Liver (tissue), 9 donors: Measurements from ENCODE around the gene DSG3. TPM values are rescaled to one million over a fixed set of nuclear protein-coding genes. Genes with fewer than 3 reads are reported as not detected.

Source experiments
- DNase-seq: peaks from one replicate; pipeline ENCODE4 v3.0.0-alpha.2; 2017; ENCODE audit warnings: low spot score
- H3K27ac ChIP-seq, 2 donors: one replicate each; pipeline ENCODE4 v1.7.0; 2013; ENCODE audit warnings: inconsistent platforms in 2 of 2, low read length in 2 of 2, control low read depth in 1 of 2, low read depth in 1 of 2, mild to moderate bottlenecking in 1 of 2
- H3K27me3 ChIP-seq, 4 donors: one replicate each; pipeline versions ENCODE4 v1.6.1 to v1.7.0; 2013; ENCODE audit warnings: low read length in 3 of 4, inconsistent platforms in 1 of 4, mild to moderate bottlenecking in 1 of 4, moderate library complexity in 1 of 4; ENCODE audit not compliant: control insufficient read depth in 4 of 4, insufficient read depth in 4 of 4
- H3K36me3 ChIP-seq, 4 donors: one replicate each; pipeline versions ENCODE4 v1.6.1 to v1.7.0; 2013; ENCODE audit warnings: low read length in 3 of 4, mild to moderate bottlenecking in 3 of 4, low read depth in 1 of 4, moderate library complexity in 1 of 4; ENCODE audit not compliant: control insufficient read depth in 4 of 4, insufficient read depth in 3 of 4
- H3K4me1 ChIP-seq, 4 donors: one replicate each; pipeline versions ENCODE4 v1.6.1 to v1.7.0; 2013; ENCODE audit warnings: low read length in 3 of 4, mild to moderate bottlenecking in 3 of 4, moderate library complexity in 1 of 4; ENCODE audit not compliant: control insufficient read depth in 4 of 4, insufficient read depth in 4 of 4
- H3K4me3 ChIP-seq, 3 donors: one replicate each; pipeline versions ENCODE4 v1.6.1 to v1.7.0; 2013; ENCODE audit warnings: low read length in 3 of 3, control low read depth in 1 of 3, low read depth in 1 of 3, mild to moderate bottlenecking in 1 of 3
- H3K9ac ChIP-seq, 2 donors: one replicate each; pipeline ENCODE4 v1.7.0; 2013; ENCODE audit warnings: low read length in 2 of 2, mild to moderate bottlenecking in 2 of 2, moderate library complexity in 2 of 2, control low read depth in 1 of 2, low read depth in 1 of 2
- H3K9me3 ChIP-seq, 4 donors: one replicate each; pipeline versions ENCODE4 v1.6.1 to v1.7.0; 2013; ENCODE audit warnings: low read length in 3 of 4; ENCODE audit not compliant: control insufficient read depth in 4 of 4
- EGR1 ChIP-seq, 2 donors: IDR thresholded peaks; 2 replicates each; pipeline ENCODE4 v1.6.1; 2016 to 2018; ENCODE audit warnings: antibody characterized with exemption in 2 of 2, low read depth in 2 of 2
- FOXA1 ChIP-seq: IDR thresholded peaks from 2 replicates; pipeline ENCODE4 v1.6.1; 2016; ENCODE audit warnings: antibody characterized with exemption
- FOXA2 ChIP-seq: IDR thresholded peaks from 2 replicates; pipeline ENCODE4 v1.6.1; 2016; ENCODE audit warnings: antibody characterized with exemption
- GABPA ChIP-seq, 2 donors: IDR thresholded peaks in 1 of 2; conservative IDR thresholded peaks in 1 of 2; 2 replicates each; pipeline ENCODE4 v1.6.1; 2016; ENCODE audit warnings: antibody characterized with exemption in 2 of 2, mild to moderate bottlenecking in 1 of 2, moderate library complexity in 1 of 2
- HNF4A ChIP-seq, 2 donors: conservative IDR thresholded peaks; 2 replicates each; pipeline ENCODE4 v1.6.1; 2016; ENCODE audit warnings: antibody characterized with exemption in 2 of 2, mild to moderate bottlenecking in 2 of 2
- HNF4G ChIP-seq: IDR thresholded peaks from 2 replicates; pipeline ENCODE4 v1.6.1; 2016; ENCODE audit warnings: antibody characterized with exemption
- JUND ChIP-seq, 2 donors: IDR thresholded peaks; 2 replicates each; pipeline ENCODE4 v1.6.1; 2016; ENCODE audit warnings: antibody characterized with exemption in 2 of 2
- NR2F2 ChIP-seq: IDR thresholded peaks from 2 replicates; pipeline ENCODE4 v1.6.1; 2016; ENCODE audit warnings: antibody characterized with exemption
- RAD21 ChIP-seq, 2 donors: IDR thresholded peaks; 2 replicates each; pipeline ENCODE4 v1.6.1; 2016; ENCODE audit warnings: antibody characterized with exemption in 2 of 2, mild to moderate bottlenecking in 2 of 2
- RXRA ChIP-seq, 2 donors: IDR thresholded peaks; 2 replicates each; pipeline ENCODE4 v1.6.1; 2017 to 2018; ENCODE audit warnings: antibody characterized with exemption in 2 of 2, mild to moderate bottlenecking in 1 of 2
- SP1 ChIP-seq: IDR thresholded peaks from 2 replicates; pipeline ENCODE4 v1.6.1; 2018; ENCODE audit warnings: antibody characterized with exemption, mild to moderate bottlenecking
- TAF1 ChIP-seq: conservative IDR thresholded peaks from 2 replicates; pipeline ENCODE4 v1.6.1; 2016; ENCODE audit warnings: antibody characterized with exemption, mild to moderate bottlenecking
- YY1 ChIP-seq: IDR thresholded peaks from 2 replicates; pipeline ENCODE4 v1.6.1; 2016; ENCODE audit warnings: antibody characterized with exemption, mild to moderate bottlenecking
- WGBS: extraction: QIAGEN DNeasy Blood & Tissue Kit; methylation state at CpG from one replicate; pipeline ENCODE4 v1.1.7; 2013; 5-methylcytosine and 5-hydroxymethylcytosine counted together
- polyA plus RNA-seq, 2 donors: library from polyadenylated mRNA; stranded (reverse) in 1 of 2; unstranded in 1 of 2; fragments of 200-250 nt in 1 of 2; fragments of >200 nt in 1 of 2; fragmentation: Nextera tagmentation in 1 of 2; extraction: Ambion mirVana in 1 of 2; gene quantifications; one replicate each; pipeline versions ENCODE4 v1.2.1 to v1.2.3, GENCODE V29; 2013 to 2015
- total RNA-seq, 2 donors: library from RNA; depleted of rRNA; stranded (reverse); fragments of >200 nt; gene quantifications; one replicate each; pipeline ENCODE4 v1.2.3, GENCODE V29; 2014
- TF ChIP-seq, protein P1 (sequence below): fragments of 150-350 bp; IDR thresholded peaks from 2 replicates; pipeline ENCODE4 v1.5.1; 2017; ENCODE audit warnings: improper control_type of control experiment, low read depth, low read length; ENCODE audit not compliant: missing input control
- TF ChIP-seq, protein P2 (sequence below): IDR thresholded peaks from 2 replicates; pipeline ENCODE4 v1.6.1; 2016; ENCODE audit warnings: antibody characterized with exemption
- TF ChIP-seq, protein P3 (sequence below): IDR thresholded peaks from 2 replicates; pipeline ENCODE4 v1.6.1; 2016; ENCODE audit warnings: antibody characterized with exemption
- TF ChIP-seq, protein P4 (sequence below): IDR thresholded peaks from 2 replicates; pipeline ENCODE4 v1.6.1; 2016; ENCODE audit warnings: antibody characterized with exemption
- TF ChIP-seq, protein P5 (sequence below): IDR thresholded peaks from 2 replicates; pipeline ENCODE4 v1.6.1; 2016; ENCODE audit warnings: antibody characterized with exemption, mild to moderate bottlenecking
- donor health status: healthy.
- donor health status: healthy.
- donor health status: healthy.
- donor health status: healthy.
- donor health status: healthy.

The DSG3 gene, protein sequence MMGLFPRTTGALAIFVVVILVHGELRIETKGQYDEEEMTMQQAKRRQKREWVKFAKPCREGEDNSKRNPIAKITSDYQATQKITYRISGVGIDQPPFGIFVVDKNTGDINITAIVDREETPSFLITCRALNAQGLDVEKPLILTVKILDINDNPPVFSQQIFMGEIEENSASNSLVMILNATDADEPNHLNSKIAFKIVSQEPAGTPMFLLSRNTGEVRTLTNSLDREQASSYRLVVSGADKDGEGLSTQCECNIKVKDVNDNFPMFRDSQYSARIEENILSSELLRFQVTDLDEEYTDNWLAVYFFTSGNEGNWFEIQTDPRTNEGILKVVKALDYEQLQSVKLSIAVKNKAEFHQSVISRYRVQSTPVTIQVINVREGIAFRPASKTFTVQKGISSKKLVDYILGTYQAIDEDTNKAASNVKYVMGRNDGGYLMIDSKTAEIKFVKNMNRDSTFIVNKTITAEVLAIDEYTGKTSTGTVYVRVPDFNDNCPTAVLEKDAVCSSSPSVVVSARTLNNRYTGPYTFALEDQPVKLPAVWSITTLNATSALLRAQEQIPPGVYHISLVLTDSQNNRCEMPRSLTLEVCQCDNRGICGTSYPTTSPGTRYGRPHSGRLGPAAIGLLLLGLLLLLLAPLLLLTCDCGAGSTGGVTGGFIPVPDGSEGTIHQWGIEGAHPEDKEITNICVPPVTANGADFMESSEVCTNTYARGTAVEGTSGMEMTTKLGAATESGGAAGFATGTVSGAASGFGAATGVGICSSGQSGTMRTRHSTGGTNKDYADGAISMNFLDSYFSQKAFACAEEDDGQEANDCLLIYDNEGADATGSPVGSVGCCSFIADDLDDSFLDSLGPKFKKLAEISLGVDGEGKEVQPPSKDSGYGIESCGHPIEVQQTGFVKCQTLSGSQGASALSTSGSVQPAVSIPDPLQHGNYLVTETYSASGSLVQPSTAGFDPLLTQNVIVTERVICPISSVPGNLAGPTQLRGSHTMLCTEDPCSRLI
- total RNA-seq (not detected), polyA plus RNA-seq (not detected)

DNA sequence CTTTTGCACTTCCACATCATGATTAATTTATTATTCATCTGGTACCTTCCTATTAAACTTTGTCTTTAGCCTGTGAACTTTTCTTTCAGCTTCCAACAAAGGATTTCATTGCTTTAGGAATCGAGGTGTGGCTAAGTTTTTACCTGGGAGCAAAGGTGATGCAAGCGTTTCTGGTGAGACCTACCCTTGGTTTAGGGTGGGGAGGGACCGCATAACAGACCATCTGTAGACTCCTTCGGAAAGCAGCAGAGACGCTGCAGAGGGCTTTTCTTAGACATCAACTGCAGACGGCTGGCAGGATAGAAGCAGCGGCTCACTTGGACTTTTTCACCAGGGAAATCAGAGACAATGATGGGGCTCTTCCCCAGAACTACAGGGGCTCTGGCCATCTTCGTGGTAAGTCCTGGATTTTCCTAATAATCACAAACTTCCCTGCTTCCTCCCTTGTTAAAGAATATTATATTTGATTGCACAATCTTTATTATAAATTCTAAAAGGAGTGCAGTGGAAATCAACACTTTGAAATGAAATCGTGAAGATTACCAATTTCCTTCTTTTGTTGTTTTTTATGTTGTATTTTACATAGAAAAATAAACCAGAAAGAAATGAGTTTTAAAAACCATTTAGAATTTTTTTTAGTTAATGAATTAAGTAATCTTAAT, at the start of gene DSG3:
DSG3 (plus strand) TSS at position 212 of the 662 bp plus-strand sequence; CDS start at position 349, 137 bp downstream.
- WGBS = 59% methylated on average over 9 of the region's 9 CpGs
- Histone ChIP-seq H3K9ac (no peak within 1 kb of the TSS), H3K27ac (no peak within 1 kb of the TSS), H3K4me1 (no peaks in the 10 kb centered on the region), H3K9me3 (no peaks in the 10 kb centered on the region), H3K4me3 (no peak within 1 kb of the TSS), H3K27me3 (no peaks in the 10 kb centered on the region), H3K36me3 (no peaks in the 10 kb centered on the region)
- DNase-seq = no peak
- TF ChIP-seq YY1 = no peak
- no peak for TF ChIP-seq HNF4G
- TF ChIP-seq HNF4A (conservative IDR thresholded peaks at IDR 0.05) = no peak
- TF ChIP-seq, protein P1, sequence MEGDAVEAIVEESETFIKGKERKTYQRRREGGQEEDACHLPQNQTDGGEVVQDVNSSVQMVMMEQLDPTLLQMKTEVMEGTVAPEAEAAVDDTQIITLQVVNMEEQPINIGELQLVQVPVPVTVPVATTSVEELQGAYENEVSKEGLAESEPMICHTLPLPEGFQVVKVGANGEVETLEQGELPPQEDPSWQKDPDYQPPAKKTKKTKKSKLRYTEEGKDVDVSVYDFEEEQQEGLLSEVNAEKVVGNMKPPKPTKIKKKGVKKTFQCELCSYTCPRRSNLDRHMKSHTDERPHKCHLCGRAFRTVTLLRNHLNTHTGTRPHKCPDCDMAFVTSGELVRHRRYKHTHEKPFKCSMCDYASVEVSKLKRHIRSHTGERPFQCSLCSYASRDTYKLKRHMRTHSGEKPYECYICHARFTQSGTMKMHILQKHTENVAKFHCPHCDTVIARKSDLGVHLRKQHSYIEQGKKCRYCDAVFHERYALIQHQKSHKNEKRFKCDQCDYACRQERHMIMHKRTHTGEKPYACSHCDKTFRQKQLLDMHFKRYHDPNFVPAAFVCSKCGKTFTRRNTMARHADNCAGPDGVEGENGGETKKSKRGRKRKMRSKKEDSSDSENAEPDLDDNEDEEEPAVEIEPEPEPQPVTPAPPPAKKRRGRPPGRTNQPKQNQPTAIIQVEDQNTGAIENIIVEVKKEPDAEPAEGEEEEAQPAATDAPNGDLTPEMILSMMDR = no peak
- no peak for TF ChIP-seq EGR1 (IDR thresholded peaks at IDR 0.05; ENCODE audit: low read depth in 2 of 2)
- no peak for TF ChIP-seq JUND (IDR thresholded peaks at IDR 0.05)
- TF ChIP-seq, protein P2, sequence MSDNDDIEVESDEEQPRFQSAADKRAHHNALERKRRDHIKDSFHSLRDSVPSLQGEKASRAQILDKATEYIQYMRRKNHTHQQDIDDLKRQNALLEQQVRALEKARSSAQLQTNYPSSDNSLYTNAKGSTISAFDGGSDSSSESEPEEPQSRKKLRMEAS = no peak
- TF ChIP-seq, protein P3, sequence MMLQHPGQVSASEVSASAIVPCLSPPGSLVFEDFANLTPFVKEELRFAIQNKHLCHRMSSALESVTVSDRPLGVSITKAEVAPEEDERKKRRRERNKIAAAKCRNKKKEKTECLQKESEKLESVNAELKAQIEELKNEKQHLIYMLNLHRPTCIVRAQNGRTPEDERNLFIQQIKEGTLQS = no peak
- no peak for TF ChIP-seq SP1
- TF ChIP-seq FOXA2 = no peak
- TF ChIP-seq FOXA1 = no peak
- no peak for TF ChIP-seq RAD21 (IDR thresholded peaks at IDR 0.05)
- TF ChIP-seq RXRA (IDR thresholded peaks at IDR 0.05) = no peak
- TF ChIP-seq, protein P4, sequence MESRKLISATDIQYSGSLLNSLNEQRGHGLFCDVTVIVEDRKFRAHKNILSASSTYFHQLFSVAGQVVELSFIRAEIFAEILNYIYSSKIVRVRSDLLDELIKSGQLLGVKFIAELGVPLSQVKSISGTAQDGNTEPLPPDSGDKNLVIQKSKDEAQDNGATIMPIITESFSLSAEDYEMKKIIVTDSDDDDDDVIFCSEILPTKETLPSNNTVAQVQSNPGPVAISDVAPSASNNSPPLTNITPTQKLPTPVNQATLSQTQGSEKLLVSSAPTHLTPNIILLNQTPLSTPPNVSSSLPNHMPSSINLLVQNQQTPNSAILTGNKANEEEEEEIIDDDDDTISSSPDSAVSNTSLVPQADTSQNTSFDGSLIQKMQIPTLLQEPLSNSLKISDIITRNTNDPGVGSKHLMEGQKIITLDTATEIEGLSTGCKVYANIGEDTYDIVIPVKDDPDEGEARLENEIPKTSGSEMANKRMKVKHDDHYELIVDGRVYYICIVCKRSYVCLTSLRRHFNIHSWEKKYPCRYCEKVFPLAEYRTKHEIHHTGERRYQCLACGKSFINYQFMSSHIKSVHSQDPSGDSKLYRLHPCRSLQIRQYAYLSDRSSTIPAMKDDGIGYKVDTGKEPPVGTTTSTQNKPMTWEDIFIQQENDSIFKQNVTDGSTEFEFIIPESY = no peak
- TF ChIP-seq GABPA (IDR thresholded peaks at IDR 0.05 in 1 of 2, conservative IDR thresholded peaks at IDR 0.05 in 1 of 2) = no peak
- TF ChIP-seq NR2F2 = no peak
- TF ChIP-seq TAF1 = no peak
- TF ChIP-seq, protein P5, sequence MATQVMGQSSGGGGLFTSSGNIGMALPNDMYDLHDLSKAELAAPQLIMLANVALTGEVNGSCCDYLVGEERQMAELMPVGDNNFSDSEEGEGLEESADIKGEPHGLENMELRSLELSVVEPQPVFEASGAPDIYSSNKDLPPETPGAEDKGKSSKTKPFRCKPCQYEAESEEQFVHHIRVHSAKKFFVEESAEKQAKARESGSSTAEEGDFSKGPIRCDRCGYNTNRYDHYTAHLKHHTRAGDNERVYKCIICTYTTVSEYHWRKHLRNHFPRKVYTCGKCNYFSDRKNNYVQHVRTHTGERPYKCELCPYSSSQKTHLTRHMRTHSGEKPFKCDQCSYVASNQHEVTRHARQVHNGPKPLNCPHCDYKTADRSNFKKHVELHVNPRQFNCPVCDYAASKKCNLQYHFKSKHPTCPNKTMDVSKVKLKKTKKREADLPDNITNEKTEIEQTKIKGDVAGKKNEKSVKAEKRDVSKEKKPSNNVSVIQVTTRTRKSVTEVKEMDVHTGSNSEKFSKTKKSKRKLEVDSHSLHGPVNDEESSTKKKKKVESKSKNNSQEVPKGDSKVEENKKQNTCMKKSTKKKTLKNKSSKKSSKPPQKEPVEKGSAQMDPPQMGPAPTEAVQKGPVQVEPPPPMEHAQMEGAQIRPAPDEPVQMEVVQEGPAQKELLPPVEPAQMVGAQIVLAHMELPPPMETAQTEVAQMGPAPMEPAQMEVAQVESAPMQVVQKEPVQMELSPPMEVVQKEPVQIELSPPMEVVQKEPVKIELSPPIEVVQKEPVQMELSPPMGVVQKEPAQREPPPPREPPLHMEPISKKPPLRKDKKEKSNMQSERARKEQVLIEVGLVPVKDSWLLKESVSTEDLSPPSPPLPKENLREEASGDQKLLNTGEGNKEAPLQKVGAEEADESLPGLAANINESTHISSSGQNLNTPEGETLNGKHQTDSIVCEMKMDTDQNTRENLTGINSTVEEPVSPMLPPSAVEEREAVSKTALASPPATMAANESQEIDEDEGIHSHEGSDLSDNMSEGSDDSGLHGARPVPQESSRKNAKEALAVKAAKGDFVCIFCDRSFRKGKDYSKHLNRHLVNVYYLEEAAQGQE = no peak
